H1 (cell line): ENCODE data around the gene PSMA5. TPM values are rescaled to one million over a fixed set of nuclear protein-coding genes. Genes with fewer than 3 reads are reported as not detected.

Experiments
- ASH2L ChIP-seq: fragments of 200-600, 300-600 bp; sonication (generic); IDR thresholded peaks from one replicate; pipeline ENCODE4 v1.7.1; 2017; ENCODE audit warnings: low read length
- BCL11A ChIP-seq, 2 experiments: IDR thresholded peaks; one replicate each; pipeline ENCODE4 v1.6.1; 2011; ENCODE audit warnings: low read depth in 2 of 2, low read length in 2 of 2, mild to moderate bottlenecking in 2 of 2
- CBX5 ChIP-seq: fragments of 300-800, 300-1000 bp; sonication (generic); IDR thresholded peaks from 2 replicates; pipeline ENCODE4 v1.7.1; 2016; ENCODE audit warnings: antibody characterized with exemption, low read length, low read depth
- CEBPB ChIP-seq: IDR thresholded peaks from 2 replicates; pipeline ENCODE4 v1.6.1; 2012; ENCODE audit warnings: low read depth, low read length
- FOSL1 ChIP-seq: IDR thresholded peaks from 2 replicates; pipeline ENCODE4 v1.6.1; 2011; ENCODE audit warnings: mild to moderate bottlenecking, low read depth, low read length, moderate library complexity; ENCODE audit not compliant: insufficient read depth
- JUND ChIP-seq: IDR thresholded peaks from 2 replicates; pipeline ENCODE4 v1.6.1; 2011; ENCODE audit warnings: mild to moderate bottlenecking, improper control_type of control experiment, low read length
- KDM4A ChIP-seq: IDR thresholded peaks from one replicate; pipeline ENCODE4 v1.7.1; 2012; ENCODE audit warnings: low read depth, mild to moderate bottlenecking, moderate library complexity, low read length, inconsistent platforms; ENCODE audit not compliant: severe bottlenecking
- RAD21 ChIP-seq, 2 experiments: IDR thresholded peaks in 1 of 2; conservative IDR thresholded peaks in 1 of 2; 2 replicates each; pipeline ENCODE4 v1.6.1; 2011; ENCODE audit warnings: low read depth in 2 of 2, low read length in 2 of 2, improper control_type of control experiment in 1 of 2, inconsistent platforms in 1 of 2, mild to moderate bottlenecking in 1 of 2, moderate library complexity in 1 of 2
- RNF2 ChIP-seq: fragments of 200-900, 300-1000 bp; sonication (generic); IDR thresholded peaks from 2 replicates; pipeline ENCODE4 v1.7.1; 2016; ENCODE audit warnings: borderline replicate concordance, low read depth, mild to moderate bottlenecking, antibody characterized with exemption, low read length; ENCODE audit not compliant: poor library complexity, severe bottlenecking; ENCODE audit errors: missing control alignments
- SUZ12 ChIP-seq: fragments of 200-600 bp; sonication (generic); IDR thresholded peaks from 2 replicates; pipeline ENCODE4 v1.6.1; 2012; ENCODE audit warnings: mild to moderate bottlenecking, inconsistent platforms, low read length, moderate library complexity, mixed read lengths
- polyA plus RNA-seq, 7 experiments: library from polyadenylated mRNA; depleted of rRNA in 3 of 7; stranded (reverse) in 5 of 7; unstranded in 2 of 7; fragments of >200 nt in 5 of 7; fragments of 200-250 nt in 2 of 7; gene quantifications; 1 replicate in 5 of 7; 2 replicates in 1 of 7; 4 replicates in 1 of 7; pipeline versions ENCODE4 v1.2.1 to v1.2.3, GENCODE V29; 2011 to 2013; ENCODE audit warnings: missing spikeins in 2 of 7, mixed read lengths in 2 of 7
- total RNA-seq: library from RNA; stranded (reverse); fragmentation: NEBNext Ultra II Directional; extraction: Animal tissue kit (Norgen Biotek cat#: 25700); gene quantifications from 2 replicates; pipeline ENCODE4 v1.2.1, GENCODE V29; 2021

Gene PSMA5
- total and polyA plus RNA-seq, 2 of the 8 experiments (the other 6 are each of a cell fraction or from before 2014, with no cell fraction given), result 140 to 166 TPM

DNA sequence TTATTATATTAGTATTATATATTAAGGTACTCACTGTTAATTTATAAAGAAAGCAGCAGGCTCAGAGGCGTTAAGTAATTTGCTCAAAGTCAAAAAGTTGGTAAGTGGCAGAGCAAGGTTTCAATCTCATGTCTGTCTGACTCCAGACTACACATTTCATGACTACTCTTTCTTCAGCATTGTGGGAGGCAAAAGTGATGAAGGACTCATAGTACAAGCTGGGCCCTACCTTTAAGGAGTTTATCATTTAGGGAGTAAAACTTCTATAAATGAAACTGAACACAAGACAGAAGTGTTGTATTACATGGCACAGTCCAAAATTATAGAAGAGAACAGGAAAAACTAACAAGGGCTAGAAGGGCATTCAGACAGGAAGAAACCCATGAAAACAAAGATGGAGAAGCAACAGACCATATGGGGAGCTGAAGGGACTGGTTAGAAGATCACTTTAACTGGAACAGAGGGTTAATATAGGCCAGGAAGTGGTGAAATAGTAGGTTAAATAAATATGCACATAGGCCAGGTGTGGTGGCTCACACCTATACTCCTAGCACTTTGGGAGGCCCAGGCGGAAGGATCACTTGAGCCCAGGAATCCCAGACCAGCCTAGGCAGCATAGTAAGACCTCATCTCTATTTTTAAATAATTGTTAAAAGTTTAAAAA is 40.1 kb downstream of the PSMA5 start (continued):
- TF ChIP-seq RNF2, result no peak
- TF ChIP-seq KDM4A, result no peak
- TF ChIP-seq RAD21 (IDR thresholded peaks at IDR 0.05 in 1 of 2, conservative IDR thresholded peaks at IDR 0.05 in 1 of 2; ENCODE audit: low read depth in 2 of 2, low read length in 2 of 2), result no peak
- no peak for TF ChIP-seq JUND
- no peak for TF ChIP-seq CBX5
- no peak for TF ChIP-seq CEBPB
- no peak for TF ChIP-seq FOSL1
- no peak for TF ChIP-seq SUZ12
- no peak for TF ChIP-seq BCL11A (IDR thresholded peaks at IDR 0.05; ENCODE audit: low read depth in 2 of 2, low read length in 2 of 2)
- TF ChIP-seq ASH2L, result no peak
- TF ChIP-seq, all 59 proteins: peak for 0
